HG02588 (cell line): ENCODE data around the gene TYR.
"Not testable (repeated sequence)": the region's sequence is repeated elsewhere in the genome, so short reads cannot be mapped to it uniquely, and the experiment has no call there.

Source experiments
- ATAC-seq: cut with Tn5 transposase; IDR thresholded peaks from one replicate; pipeline ENCODE4 v1.9.1; 2021; ENCODE audit warnings: mild to moderate bottlenecking, moderate library complexity; ENCODE audit not compliant: unreplicated experiment

The TYR gene

DNA sequence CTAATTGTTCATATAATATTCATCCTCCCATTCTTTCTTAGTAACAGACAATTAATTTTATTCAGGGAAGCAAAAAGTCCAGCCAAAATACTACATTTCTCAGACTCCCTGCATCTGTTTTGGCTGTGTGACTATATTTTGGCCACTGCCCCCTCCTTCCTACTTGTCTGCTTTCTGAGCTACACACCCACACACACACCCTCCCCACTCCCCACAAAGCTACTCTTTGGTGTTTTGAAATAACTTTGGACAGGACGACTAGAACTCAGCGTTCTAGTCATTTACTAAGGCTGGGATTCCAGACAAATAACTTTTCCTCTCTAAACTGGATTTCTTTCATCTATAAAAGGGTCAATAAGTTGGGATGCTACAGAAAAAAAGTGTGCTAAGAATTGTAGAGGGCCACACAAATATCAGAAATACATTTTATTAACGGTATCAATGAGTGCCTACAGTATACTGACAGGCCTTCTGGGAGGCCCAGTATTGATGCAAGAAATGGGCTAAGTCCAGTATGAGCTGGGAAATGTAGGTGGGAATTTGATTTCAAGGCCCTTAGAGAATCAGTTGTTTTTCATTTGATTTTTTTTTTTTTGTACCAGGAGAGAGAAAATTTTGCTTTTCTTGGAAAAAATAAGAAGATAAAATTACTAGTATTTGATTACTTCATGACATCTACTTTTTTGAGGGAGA, 165.4 kb downstream of the TYR start:
- ATAC-seq = not testable (repeated sequence)
